Stimulated activated CD8-positive, alpha-beta memory T cell treated with anti-CD3 and anti-CD28 coated beads, Interleukin-4, amount 100 ng/mL, for 4 hours (primary cell): ENCODE results near the gene SEMA7A.

Experiments used
- DNase-seq, 2 donors: peaks; one replicate each; pipeline ENCODE4 v3.0.0-alpha.2; 2020; ENCODE audit warnings: low read depth in 2 of 2, low spot score in 1 of 2

The SEMA7A gene

DNA sequence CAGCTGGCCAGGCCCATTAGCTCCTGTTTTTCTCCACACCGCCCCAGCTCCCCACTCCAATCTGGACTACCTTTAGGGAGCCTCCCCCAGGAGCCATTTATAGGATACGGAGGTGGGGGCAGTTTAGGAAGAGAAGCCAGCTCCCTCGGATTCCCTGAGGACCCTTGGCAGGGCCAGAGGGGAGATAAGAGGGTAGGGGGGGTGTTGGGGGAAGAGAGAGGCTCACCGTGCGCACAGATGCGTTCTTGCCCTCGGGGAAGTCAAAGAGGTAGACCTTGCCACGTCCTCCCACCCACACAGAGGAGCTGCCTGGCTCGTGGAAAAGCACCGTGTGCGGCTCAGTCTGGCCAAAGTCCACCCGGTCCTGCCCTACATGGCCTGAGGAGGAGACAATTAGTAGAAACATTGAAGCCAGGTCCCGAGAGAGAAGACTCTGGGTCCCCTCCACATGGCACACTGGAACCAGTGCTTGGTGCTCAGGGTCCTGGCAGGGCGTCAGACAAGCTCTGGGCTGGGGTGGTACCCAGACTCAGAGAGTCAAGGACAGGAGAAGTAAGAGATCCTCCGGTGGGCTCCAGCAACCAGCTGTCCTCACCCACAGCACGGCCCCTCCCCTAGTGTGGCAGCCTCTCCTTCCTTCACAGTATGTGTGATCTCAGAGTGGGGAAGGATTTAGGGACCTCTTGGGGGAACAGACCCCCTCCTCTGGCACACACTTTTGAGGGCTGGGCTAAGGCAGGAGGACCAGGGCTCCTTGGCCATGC is 15.0 kb downstream of the SEMA7A start:
- DNase-seq: no peak

DNA sequence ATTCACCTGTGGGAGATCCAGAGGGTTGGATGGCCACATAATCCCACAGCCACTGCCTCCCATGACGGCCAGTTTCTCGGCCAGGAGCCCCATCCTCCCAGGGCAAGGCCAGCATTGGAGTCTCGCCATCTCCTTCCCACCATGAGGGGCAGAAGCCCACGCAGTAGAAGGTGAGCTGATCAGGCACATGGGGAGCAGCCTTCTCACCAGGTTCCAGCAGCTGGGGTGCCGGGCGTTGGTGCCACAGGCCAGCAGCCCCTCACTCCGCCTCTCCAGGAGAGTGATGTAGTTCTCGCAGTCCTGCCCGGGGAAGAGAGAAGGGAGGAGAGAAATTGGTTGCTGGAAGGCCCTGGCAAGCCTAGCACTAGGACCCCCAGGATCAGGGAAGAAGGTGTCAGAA is 16.1 kb downstream of the SEMA7A start:
- DNase-seq: no peak

DNA sequence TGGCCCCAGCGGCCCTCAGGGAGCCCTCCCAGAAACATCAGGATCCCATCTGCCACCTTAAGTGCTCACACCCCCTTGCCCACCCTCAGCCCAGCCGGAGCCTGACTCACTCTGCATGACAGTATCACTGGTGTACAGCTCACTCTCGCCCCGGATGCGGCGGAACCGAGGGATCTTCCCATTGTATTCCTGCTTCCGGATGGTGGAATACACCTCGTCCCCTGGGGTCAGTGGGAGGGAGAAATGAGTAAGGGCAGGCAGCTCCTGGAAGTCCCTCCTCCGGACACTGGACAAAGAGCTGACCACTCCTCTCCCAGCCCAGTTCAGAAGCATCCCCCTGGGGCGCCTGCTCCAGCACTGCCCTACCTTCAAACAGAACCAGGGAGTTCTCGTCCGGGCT is 16.5 kb downstream of the SEMA7A start:
- no peak for DNase-seq

DNA sequence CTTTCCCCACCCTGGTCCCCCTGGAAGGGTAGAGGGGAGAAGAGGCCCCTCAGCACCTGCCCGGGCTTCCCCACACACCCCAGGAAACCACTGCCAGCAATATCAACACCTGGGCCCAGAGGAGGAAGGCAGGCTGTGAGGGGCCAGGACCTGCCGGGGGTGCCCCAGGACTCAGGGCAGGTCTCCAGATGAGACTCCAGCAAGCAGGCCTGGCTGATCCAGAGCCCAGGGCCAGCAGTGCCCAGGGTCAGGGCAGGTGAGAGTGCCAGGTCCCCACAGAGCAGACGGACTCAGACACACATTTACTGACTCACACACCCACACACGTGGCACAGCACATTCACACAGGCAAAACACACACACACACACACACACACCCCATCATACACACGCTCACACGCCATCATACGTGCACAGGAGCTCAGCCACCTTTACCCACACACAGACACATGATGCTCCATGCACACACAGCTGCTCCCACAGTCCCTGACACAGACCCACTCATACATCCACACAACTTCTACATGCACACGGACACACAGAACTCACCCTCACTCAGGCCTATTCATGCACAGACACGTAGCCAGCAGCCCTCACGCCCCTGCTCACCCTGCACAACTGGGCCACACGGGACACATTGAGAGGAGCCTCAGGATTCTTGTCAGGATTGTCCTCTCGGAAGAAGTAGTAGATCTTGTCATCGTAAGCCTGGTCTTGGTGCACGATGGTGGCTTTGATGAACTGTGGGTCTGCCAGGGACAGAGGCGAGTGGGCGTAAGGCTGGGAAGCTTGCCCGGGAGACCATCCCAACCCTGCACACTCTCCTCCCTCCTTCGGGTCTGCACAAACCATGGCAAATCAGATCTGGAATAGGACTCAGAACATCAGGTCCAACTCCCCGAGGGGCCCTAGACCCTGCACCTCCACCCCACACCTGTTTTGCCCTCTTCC is 17.5 kb downstream of the SEMA7A start:
- DNase-seq: no peak

DNA sequence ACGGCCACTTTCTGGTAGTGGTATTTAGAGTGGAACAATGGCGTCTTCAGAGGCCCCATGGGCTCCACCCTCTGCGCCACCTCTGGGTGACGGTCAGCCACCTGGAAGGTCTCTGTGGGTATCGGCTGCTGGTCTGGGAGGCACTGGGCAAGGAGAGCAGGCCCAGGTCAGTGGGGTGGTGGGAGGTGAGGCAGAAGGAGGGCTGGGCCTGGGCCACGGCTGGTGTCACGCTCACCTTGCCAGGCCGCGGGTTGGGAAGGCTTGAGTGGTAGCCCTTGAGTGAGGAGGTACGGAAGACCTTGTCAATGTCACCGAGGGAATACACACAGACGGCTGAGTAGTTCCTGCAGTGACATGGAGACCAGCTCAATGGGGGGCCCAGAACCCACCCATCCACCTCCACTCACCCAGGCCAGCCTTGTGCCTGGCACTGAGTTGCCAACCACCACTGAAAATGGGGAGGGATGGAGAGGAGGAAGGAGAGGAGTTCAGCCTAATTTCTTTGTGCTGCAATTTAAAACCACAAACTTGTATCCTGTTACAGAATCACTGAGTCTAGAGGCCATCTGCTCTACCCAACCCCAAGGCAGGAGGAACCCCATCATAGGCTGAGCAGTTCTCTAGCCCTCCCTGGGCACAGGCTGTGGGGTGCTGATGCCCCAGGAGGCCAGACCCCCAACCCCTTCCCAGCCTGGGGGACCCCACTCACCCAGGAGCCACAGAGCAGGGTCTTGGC is 19.0 kb downstream of the SEMA7A start:
- no peak for DNase-seq

DNA sequence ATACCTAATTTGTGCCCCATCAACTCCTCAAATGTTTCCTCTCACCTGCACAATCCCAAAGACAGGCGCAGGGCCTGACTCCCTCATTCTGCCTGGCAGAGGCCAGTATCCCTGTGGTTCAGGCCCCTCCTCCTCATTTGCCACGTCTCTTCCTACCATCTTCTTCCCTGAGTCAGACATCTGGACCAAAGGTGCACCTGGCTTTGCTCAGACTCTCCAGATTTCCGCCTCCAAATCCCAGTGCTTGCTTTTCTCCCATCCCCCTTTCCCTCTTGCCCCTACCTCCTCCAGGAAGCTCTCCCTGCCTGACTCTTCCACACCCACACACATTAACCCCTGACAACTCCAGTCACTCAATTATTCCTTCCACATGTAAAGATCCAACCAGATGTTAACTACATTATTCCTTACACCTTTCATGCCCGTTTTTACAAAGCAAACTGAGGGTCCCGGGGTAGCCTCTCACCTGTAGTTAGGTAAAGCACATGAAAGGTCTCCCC is 19.6 kb downstream of the SEMA7A start:
- no peak for DNase-seq

DNA sequence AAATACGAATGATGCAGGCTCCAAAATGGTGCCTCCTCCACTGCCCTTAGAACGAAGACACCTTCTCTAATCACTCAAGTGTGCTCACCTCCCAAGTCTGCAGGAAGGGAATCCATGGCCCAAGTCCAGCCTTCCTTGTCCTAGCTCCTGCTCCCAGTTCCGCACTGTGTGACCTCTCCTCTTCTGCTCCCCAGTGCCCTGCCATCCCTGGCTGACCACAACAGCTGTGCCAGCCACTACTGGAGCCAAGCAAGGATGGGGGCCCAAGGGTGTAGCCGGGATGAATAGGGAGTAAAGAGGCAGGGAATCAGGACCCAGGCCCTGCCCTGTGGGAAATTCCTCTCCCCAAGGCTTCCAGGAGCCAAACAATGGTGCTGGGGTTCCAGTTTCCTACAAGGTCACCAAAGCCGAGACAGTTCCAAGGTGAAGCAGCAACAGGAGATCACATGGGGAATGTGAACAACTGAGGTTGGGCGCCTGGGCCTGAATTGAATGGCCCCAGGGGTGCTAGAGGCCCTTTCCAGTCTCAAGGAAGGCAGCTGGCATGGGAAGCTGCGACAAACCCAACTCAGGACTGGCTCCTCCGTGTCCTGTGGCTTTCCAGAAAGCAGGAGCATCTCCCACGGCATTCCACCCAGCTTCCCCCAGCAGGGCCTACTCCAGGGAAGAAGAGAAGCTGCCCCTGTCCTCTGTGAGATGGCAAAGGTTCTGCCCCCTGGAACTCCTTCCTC is 20.2 kb downstream of the SEMA7A start:
- DNase-seq: no peak

DNA sequence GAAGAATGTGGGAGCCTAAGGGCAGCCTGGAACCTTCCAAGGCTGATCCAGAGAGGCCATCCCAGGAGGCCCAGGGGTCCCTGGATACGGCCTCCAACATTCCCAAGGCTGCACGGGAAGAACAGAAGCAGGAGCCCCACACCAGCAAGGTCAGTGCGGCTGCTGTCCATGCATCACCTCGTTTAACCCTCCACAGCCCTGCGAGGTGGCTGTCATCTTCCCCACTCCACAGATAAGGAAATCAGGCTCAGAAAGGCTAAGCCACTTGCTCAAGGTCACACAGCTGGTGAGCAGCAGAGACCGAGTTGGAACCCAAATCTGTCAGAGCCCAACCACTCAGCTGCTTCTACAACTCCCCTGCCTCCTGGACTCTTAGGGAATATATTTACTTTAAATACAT is 21.6 kb downstream of the SEMA7A start:
- DNase-seq: no peak

DNA sequence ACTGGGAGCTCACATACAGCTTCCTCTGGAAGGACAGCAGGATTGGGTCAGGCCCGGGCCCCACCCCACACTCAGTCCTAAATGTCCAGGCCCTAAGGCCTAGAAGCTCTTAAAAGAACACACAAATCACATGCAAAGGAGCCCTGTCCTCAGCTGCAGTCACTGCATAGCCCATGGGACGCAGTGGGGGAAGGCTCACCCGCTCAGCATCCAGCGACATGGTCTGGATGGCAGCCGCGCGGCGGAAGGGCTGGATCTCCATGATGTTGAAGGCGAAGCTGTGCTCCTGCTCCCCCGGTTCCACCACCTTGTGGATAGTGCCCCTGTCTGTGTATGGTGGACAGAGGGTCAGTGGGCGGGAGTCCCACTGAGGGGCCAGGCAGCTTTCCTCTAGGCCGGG is 22.1 kb downstream of the SEMA7A start:
- no peak for DNase-seq

DNA sequence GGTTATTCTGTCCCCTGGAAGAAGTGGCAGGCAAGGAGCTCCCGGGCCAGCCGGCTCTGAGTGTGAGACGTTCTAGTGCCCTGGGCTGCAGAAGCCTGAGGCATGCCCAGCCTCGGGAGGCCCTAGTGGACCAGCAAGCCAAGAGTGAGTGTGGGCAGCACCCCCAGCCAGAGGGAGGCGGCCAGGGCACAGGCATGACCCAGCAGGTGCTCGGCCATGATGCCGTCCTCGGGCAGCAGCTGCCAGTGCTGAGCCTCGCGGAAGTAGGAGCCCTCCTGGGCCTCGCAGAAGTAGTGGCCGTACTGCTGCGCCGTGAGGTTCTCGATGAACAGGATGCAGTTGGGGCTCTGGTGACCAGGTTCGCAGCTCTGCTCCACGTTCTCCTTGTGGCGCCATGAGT is 23.3 kb downstream of the SEMA7A start:
- no peak for DNase-seq

DNA sequence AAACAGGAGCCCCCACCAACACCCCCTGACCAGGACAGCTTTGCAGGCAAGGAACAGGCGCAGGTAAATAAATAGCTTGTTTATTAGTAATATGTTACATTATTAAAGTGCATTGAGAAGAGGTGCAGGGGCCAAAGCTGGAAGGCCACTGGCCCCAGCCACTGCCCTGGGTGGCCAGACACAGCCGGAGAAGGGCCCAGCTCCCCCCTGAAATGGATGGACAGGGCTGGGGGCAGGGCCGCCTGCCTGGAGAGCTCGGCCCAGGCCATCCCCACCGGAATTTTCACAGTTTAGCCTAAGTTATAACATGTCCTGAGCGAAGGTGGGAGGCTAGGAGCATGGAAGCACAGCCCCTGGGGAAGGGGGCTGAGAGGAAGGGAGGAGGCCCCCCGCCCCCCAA is 24.5 kb downstream of the SEMA7A start:
- no peak for DNase-seq

DNA sequence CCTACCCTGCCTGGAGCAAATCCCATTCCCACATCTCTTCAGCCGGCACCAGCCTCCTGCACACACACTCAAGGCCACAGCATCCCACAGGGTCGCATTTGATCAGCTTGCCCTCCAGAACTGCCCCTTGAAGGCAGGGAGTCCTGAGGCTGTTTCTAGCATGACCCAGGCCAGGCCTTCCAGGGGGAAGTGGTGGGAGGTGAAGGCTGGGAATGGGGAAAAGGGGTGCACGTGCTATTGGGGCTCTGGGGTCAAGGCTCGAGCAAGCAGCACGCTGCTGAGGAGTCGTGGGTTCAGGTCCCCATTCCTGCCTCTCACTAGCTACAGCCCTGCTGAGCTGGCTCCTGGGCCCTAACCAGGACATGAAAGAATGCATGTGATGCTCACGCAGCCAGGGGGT is 24.9 kb downstream of the SEMA7A start:
- no peak for DNase-seq

DNA sequence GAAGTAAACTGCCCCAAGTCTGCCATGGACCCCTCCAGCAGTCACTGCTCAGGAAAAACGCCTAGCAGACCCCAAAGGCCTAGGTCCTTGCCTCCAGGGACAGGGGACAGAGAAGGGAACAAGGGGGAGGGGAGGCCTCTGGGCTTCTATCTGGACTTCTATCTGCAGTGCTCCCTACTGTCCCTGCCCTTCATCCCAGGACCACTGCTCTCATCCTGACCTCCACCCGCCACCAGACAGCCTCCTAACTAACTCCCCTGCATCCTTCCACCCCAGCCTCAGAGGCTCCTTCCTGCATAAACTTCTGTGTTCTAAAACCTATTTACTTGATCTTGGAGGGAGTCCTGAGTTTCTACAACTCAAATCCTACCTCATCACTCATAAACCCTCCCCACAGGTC is 25.4 kb downstream of the SEMA7A start:
- no peak for DNase-seq

DNA sequence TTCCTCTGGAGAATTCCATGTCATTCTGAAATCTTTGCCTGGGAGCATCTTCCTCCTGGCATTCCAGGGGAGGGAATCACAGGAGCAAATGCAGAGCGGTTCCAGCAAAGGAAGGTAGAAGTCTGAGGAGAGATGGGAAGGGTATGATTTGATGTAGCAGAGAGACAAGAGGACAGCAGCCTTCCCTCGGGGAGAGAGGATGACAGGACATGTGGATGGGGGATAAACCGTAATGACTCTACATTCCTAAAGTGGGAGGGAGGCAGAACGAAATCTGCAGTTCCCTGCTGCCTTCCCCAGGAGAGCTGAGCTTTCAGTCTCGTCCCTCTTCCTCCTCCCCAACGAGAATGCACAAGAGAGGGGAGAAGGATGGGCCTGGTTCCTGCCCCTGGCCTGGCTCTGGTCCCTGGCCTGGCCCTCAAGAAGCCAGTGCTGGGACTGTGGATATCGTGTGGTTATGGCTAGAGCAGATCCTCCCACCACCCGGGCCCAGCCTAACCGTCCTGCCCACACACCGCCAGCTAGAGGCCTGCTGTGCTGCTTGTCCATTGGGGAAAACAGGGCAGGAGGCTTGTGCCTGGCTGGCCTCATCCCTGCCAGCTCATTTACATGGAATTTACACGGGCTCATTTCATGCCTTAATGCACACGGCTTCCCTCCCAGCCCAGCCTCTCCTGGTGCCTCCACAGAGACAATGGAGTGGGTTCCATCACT is 26.6 kb downstream of the SEMA7A start:
- DNase-seq: no peak

DNA sequence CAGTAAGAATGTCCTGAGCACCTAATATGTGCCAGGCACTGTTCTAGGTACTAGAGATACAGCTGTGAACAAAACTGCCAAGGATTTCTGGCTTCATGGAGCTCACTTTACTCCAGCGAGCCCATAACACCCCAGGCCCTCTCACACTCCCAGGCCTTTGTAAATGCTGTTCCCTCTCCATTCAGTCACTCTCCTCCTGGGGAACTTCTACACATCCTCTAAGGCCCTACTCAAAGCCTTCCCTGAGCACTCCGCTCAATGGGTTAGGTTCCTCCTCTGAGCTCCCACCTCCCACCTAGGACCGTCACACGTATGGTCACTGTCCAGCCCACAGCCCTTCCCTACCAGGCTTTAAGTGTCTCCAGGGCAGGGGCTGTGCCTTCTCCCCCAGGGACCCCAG is 27.2 kb downstream of the SEMA7A start:
- DNase-seq: no peak

DNA sequence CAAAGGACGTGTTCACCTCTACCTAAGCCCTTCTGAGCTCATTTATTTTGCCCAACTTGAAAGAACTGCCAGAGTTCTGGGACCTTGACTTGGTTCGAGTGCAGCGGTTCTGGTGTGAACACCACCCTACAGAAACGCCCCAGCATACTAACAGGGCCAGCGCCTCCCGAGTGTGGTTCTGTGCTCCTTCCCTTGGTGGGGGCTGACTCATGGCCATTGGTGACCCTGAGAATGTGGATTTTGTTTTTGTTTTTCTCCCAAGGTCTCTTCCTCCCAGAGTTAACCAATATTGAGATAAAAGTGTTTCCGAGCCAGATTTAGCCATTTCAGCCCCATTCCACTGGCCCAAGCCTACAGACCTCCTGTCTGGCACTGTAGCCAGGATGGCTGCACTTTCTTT is 27.9 kb downstream of the SEMA7A start:
- DNase-seq: no peak

DNA sequence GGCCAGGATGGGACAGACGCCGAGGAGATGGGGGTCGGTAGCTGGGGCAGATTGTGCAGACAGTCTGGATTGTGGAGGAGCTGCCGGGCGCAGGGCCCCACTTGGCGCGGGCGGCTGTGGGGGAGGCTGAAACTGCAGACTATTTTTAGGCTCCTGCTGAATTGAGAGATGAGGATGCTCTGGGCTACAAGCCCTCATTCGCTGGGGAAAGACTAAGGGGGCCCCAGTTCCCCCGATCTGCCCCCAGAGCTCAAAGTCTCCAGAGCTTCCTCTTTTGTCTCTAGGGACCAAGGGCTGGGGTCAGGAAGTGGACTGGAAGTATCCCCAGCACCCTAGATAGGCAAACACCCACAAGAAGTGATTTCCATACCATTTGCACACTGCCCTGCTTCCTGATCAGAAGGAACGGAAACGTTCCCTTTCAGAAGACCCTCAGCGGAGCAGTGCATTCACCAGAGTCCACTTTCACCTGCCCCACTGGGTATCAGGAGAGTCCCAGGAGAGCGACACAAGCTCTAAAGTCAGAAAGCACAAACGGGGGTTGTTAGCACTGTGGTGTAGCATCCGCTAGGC is 29.7 kb downstream of the SEMA7A start:
- DNase-seq: no peak

DNA sequence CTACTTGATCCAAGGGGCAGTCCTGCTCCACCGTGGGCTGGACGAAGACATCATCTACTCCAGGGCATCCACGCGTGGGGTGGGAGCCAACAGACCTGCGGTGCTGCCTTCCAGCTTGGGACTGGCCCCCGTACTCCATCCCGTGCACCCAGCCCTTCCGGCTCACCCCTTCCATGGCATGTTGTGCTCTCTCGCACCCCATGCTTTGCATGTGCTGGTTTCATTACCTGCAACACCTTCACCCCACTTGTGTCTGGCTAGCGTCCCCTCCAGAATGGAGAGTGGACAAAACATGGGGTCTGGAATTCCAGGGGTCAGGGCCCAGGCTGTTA is 30.2 kb downstream of the SEMA7A start:
- DNase-seq: no peak

DNA sequence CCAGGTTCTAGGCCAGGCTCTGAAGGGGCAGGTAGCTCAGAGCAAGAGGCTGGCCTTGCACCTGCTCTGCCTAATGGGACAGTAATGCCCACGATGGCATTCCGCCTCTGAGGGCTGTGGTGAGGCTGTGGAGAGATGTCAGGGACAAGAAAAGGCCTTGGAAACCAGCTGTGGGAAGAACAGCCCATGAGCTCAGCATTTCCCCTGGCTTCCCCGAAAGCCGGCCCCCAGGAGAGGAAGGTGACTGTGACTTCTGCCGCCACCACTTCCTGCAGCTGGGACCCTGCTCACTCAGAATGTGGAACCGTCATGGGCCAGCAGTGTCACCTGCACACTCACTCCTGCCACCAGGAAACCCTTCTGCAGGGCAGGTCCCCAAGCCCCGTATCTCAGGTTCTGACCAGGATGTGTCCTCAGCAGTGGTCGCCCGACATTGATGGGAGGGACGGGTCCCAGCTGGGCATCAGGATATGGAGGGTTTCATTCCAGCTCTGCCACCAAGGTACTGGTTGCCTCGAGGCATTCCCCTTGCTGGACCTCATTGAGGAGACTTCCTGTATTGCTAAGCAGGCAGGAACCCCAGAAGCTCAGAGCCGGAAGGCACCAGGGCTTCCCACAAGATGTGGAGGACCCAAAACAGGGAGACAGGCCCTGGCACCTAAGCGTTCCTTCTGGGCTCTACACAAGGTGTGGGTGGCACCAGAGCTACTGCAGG is 30.7 kb downstream of the SEMA7A start:
- peak in 1 of 2 donors; percentile 74 for DNase-seq
